ENCODE results near the gene S100A7. TPM values are rescaled to one million over a fixed set of nuclear protein-coding genes. Genes with fewer than 3 reads are reported as not detected.

Gene S100A7
- total and polyA plus RNA-seq, 2 of the 8 experiments (the other 6 are each of a cell fraction or from before 2014, with no cell fraction given), result not detected

GRCh38 chr1:153426809-153427208 is 33.6 kb downstream of the S100A7 start:
- WGBS, 2 experiments (ENCODE audit: extremely low coverage in 1 of 2, insufficient coverage in 1 of 2, insufficient read length in 1 of 2, insufficient replicate concordance in 2 of 2, low coverage in 1 of 2, low lambda C conversion rate in 2 of 2, missing lambda C conversion rate in 1 of 2), result 55% methylated on average over 1 of the region's 1 CpG; no CpG with 5 or more reads in 1 of the 2 experiments
- H3K23me2 ChIP-seq (ENCODE audit: low read depth, low read length), result no peaks in the 10 kb centered on the region; the same call in 1 of the 2 replicates
- H3K4ac ChIP-seq (replicated peaks; ENCODE audit: insufficient read length, low read depth, low read length), result no peak overlapping the region
- H3K27me3 ChIP-seq (replicated peaks in 1 of 4; ENCODE audit: control insufficient read depth in 3 of 4, extremely low read depth in 1 of 4, insufficient read depth in 3 of 4, low read length in 3 of 4), result no peaks in the 10 kb centered on the region
- H3K36me3 ChIP-seq (ENCODE audit: control insufficient read depth in 2 of 4, insufficient read depth in 4 of 4, low read length in 3 of 4), result no peaks in the 10 kb centered on the region
- no peak overlapping the region for H2BK12ac ChIP-seq (ENCODE audit: low read depth, low read length)
- H4K5ac ChIP-seq (ENCODE audit: insufficient read length, low read depth, low read length), result no peak overlapping the region
- H3K4me3 ChIP-seq (ENCODE audit: extremely low read depth in 1 of 4, insufficient read depth in 2 of 4, low read depth in 3 of 4, low read length in 4 of 4), result no peak overlapping the region
- CTCF ChIA-PET (ENCODE audit: partially characterized antibody), result interaction anchor here (0.6 to 4.5 kb wide), 3 partner anchors 9 to 68 kb away, joined by 3 to 15 read pairs (median 3); no protein-coding TSS in a partner anchor
- no peak for FAIRE-seq
- no peak overlapping the region for H3K14ac ChIP-seq (ENCODE audit: insufficient read length)
- H4K91ac ChIP-seq (replicated peaks; ENCODE audit: insufficient read length, low read length), result no peak overlapping the region
- H2AK5ac ChIP-seq (ENCODE audit: low read depth, low read length), result no peak overlapping the region
- H2BK20ac ChIP-seq (ENCODE audit: low read length), result no peak overlapping the region
- no peak overlapping the region for H2AFZ ChIP-seq (ENCODE audit: low read length)
- H3K23ac ChIP-seq (ENCODE audit: insufficient read length), result no peak overlapping the region
- H3K56ac ChIP-seq (replicated peaks; ENCODE audit: insufficient read length, low read depth, low read length), result no peak overlapping the region
- H3K18ac ChIP-seq (ENCODE audit: extremely low read depth, low read length), result no peak overlapping the region
- peaks cover 0 to 7% of the 10 kb centered on the region in 2 experiments for H4K20me1 ChIP-seq (replicated peaks in 1 of 2; ENCODE audit: control insufficient read depth in 1 of 2, insufficient read depth in 2 of 2, low read length in 2 of 2)
- H2BK15ac ChIP-seq (ENCODE audit: low read length), result no peak overlapping the region
- H2BK5ac ChIP-seq (ENCODE audit: low read depth, low read length), result no peak overlapping the region
- H4K8ac ChIP-seq (ENCODE audit: extremely low read depth, insufficient read depth, low read length), result no peak overlapping the region
- H3K9me3 ChIP-seq (ENCODE audit: insufficient read depth in 2 of 2, low read depth in 1 of 2, low read length in 1 of 2), result no peaks in the 10 kb centered on the region
- no peaks in the 10 kb centered on the region for H3K79me2 ChIP-seq (ENCODE audit: control insufficient read depth in 1 of 2, insufficient read depth in 2 of 2, low read length in 2 of 2)
- DNase-seq (ENCODE audit: low read depth in 1 of 2, low spot score in 2 of 2), result no peak
- no peak overlapping the region for H3K4me2 ChIP-seq (ENCODE audit: insufficient read depth in 1 of 2, low read depth in 2 of 2, low read length in 2 of 2)
- no peak overlapping the region for H3K27ac ChIP-seq (ENCODE audit: low read depth, low read length)
- no peaks in the 10 kb centered on the region; a peak in 2 of 7 replicates for H3K4me1 ChIP-seq (replicated peaks in 1 of 4; ENCODE audit: control insufficient read depth in 3 of 4, insufficient read depth in 4 of 4, low read length in 3 of 4)
- H3K9ac ChIP-seq (replicated peaks in 1 of 4; ENCODE audit: extremely low read depth in 1 of 4, low read depth in 3 of 4, low read length in 3 of 4), result no peak overlapping the region
- POLR2A ChIA-PET (ENCODE audit: partially characterized antibody), result no interaction called here
- no peaks in the 10 kb centered on the region for H3K79me1 ChIP-seq (ENCODE audit: low read depth, low read length)
- no peak overlapping the region for H2BK120ac ChIP-seq (replicated peaks; ENCODE audit: low read depth, low read length)
- TF ChIP-seq TEAD4 (IDR thresholded peaks at IDR 0.05; ENCODE audit: low read depth, low read length) (no peak), USF2 (IDR thresholded peaks at IDR 0.05; ENCODE audit: low read length) (no peak), MAFK (IDR thresholded peaks at IDR 0.05; ENCODE audit: low read depth, low read length) (no peak), SIRT6 (IDR thresholded peaks at IDR 0.05; ENCODE audit: low read length) (no peak), TCF12 (IDR thresholded peaks at IDR 0.05; ENCODE audit: low read depth, low read length) (no peak), EGR1 (IDR thresholded peaks at IDR 0.05; ENCODE audit: borderline replicate concordance, low read depth, low read length) (no peak), SIN3A (conservative IDR thresholded peaks at IDR 0.05 in 1 of 2, IDR thresholded peaks at IDR 0.05 in 1 of 2; ENCODE audit: low read depth in 1 of 2, low read length in 2 of 2) (no peak), BRCA1 (IDR thresholded peaks at IDR 0.05; ENCODE audit: low read depth, low read length) (no peak), POLR2A (IDR thresholded peaks at IDR 0.05; ENCODE audit: control extremely low read depth in 1 of 2, low read depth in 2 of 2, low read length in 2 of 2) (no peak), CHD1 (IDR thresholded peaks at IDR 0.05; ENCODE audit: low read depth, low read length) (no peak)
- TF ChIP-seq, protein P1, sequence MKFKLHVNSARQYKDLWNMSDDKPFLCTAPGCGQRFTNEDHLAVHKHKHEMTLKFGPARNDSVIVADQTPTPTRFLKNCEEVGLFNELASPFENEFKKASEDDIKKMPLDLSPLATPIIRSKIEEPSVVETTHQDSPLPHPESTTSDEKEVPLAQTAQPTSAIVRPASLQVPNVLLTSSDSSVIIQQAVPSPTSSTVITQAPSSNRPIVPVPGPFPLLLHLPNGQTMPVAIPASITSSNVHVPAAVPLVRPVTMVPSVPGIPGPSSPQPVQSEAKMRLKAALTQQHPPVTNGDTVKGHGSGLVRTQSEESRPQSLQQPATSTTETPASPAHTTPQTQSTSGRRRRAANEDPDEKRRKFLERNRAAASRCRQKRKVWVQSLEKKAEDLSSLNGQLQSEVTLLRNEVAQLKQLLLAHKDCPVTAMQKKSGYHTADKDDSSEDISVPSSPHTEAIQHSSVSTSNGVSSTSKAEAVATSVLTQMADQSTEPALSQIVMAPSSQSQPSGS (IDR thresholded peaks at IDR 0.05; ENCODE audit: low read length), result no peak
- TF ChIP-seq, protein P2, sequence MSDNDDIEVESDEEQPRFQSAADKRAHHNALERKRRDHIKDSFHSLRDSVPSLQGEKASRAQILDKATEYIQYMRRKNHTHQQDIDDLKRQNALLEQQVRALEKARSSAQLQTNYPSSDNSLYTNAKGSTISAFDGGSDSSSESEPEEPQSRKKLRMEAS (IDR thresholded peaks at IDR 0.05), result no peak

All from H1 (cell line).